Suprapubic skin (tissue), 4 donors: ENCODE data around the gene STKLD1. TPM values are rescaled to one million over a fixed set of nuclear protein-coding genes. Genes with fewer than 3 reads are reported as not detected.

Source experiments
- DNase-seq, 2 donors: peaks; one replicate each; pipeline ENCODE4 v3.0.0-alpha.2; 2019; ENCODE audit warnings: low spot score in 2 of 2
- H3K27ac ChIP-seq: fragments of 200-600 bp; sonication (generic); one replicate; pipeline ENCODE4 v1.5.1; 2019
- H3K27me3 ChIP-seq: fragments of 200-600 bp; sonication (generic); one replicate; pipeline ENCODE4 v1.5.1; 2019
- H3K36me3 ChIP-seq: fragments of 200-600 bp; sonication (generic); one replicate; pipeline ENCODE4 v1.5.1; 2019
- H3K4me1 ChIP-seq: fragments of 200-600 bp; sonication (generic); one replicate; pipeline ENCODE4 v1.5.1; 2019
- H3K4me3 ChIP-seq: fragments of 200-600 bp; sonication (generic); one replicate; pipeline ENCODE4 v1.5.1; 2019; ENCODE audit warnings: mild to moderate bottlenecking
- H3K9me3 ChIP-seq: fragments of 200-600 bp; sonication (generic); one replicate; pipeline ENCODE4 v1.5.1; 2019
- EP300 ChIP-seq: sonication (generic); formaldehyde crosslinking; IDR thresholded peaks from one replicate; pipeline ENCODE4 v1.6.1; 2017; ENCODE audit warnings: antibody characterized with exemption
- POLR2A ChIP-seq, 2 donors: fragments of 450-650 bp; IDR thresholded peaks; one replicate each; pipeline ENCODE4 v1.6.1; 2017; ENCODE audit warnings: antibody characterized with exemption in 2 of 2, mild to moderate bottlenecking in 2 of 2, moderate library complexity in 2 of 2
- POLR2AphosphoS5 ChIP-seq, 3 donors: sonication (generic); formaldehyde crosslinking; IDR thresholded peaks; one replicate each; pipeline ENCODE4 v1.6.1; 2017; ENCODE audit warnings: antibody characterized with exemption in 3 of 3
- WGBS: methylation state at CpG from one replicate; pipeline ENCODE4 v1.1.5; 2018; 5-methylcytosine and 5-hydroxymethylcytosine counted together
- total RNA-seq, 4 donors: library from RNA; depleted of rRNA; stranded (reverse); fragments of >200 nt; gene quantifications; one replicate each; pipeline ENCODE4 v1.1.0, GENCODE V29; 2016
- TF ChIP-seq, protein P1 (sequence below), 2 donors: fragments of 200-600 bp in 1 of 2; fragments of 450-650 bp in 1 of 2; sonication (generic) in 1 of 2; IDR thresholded peaks; one replicate each; pipeline ENCODE4 v1.5.1; 2016 to 2019; ENCODE audit warnings: antibody characterized with exemption in 2 of 2, mild to moderate bottlenecking in 1 of 2, moderate library complexity in 1 of 2

The STKLD1 gene
- total RNA-seq, 4 donors from 2014 or later = 1.8 to 4.2 (median 2.3) TPM; not detected in 1

DNA sequence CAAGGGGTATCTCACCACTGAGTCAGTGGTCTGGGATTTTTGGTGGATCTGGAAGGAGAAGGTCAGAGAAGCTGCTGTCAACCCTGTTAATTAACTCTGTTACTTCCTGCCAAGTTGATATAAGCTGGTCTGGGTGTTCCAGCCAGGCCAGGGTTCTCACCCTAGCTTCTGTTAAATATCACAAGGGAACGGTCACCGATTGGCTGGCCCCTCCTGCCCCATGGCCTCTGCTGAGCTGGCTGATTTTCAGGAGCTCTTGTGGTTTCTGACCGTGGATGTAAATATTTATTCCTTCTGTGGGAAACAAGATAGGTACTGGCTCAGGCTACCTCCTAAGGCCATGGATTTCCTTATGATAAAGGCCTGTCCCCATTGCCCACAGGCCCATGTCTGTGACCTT is 47.0 kb downstream of the STKLD1 start:
- Histone ChIP-seq H3K36me3 (no peaks in the 10 kb centered on the region), H3K4me3 (no peak overlapping the region), H3K27me3 (peaks cover 9% of the 10 kb centered on the region), H3K4me1 (peaks cover 12% of the 10 kb centered on the region), H3K9me3 (no peaks in the 10 kb centered on the region), H3K27ac (no peak overlapping the region)
- TF ChIP-seq, protein P1, sequence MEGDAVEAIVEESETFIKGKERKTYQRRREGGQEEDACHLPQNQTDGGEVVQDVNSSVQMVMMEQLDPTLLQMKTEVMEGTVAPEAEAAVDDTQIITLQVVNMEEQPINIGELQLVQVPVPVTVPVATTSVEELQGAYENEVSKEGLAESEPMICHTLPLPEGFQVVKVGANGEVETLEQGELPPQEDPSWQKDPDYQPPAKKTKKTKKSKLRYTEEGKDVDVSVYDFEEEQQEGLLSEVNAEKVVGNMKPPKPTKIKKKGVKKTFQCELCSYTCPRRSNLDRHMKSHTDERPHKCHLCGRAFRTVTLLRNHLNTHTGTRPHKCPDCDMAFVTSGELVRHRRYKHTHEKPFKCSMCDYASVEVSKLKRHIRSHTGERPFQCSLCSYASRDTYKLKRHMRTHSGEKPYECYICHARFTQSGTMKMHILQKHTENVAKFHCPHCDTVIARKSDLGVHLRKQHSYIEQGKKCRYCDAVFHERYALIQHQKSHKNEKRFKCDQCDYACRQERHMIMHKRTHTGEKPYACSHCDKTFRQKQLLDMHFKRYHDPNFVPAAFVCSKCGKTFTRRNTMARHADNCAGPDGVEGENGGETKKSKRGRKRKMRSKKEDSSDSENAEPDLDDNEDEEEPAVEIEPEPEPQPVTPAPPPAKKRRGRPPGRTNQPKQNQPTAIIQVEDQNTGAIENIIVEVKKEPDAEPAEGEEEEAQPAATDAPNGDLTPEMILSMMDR (IDR thresholded peaks at IDR 0.05) = no peak
- TF ChIP-seq EP300 (no peak), POLR2AphosphoS5 (IDR thresholded peaks at IDR 0.05) (no peak)
- DNase-seq = no peak
- WGBS = 97% methylated on average over 3 of the region's 3 CpGs

DNA sequence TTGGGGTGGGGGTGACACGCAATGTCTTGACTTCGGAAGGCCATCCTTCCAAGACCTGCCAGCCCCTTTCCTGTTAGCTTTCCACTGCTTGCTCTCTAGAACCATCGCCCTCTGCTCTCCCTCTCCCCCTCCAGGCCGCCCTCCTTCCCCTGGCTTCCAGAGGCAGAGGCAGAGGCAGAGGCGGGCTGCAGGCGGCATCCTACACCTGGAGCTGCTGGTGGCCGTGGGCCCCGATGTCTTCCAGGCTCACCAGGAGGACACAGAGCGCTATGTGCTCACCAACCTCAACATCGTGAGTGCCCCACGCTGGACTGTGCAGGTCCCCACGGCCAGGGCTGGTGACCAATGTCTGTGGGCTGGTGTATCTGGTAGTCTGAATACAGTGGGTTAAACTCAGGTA is 48.0 kb downstream of the STKLD1 start:
- Histone ChIP-seq H3K4me1 (peaks cover 13% of the 10 kb centered on the region), H3K36me3 (no peaks in the 10 kb centered on the region), H3K27me3 (peaks cover 18% of the 10 kb centered on the region), H3K9me3 (no peaks in the 10 kb centered on the region), H3K4me3 (no peak overlapping the region), H3K27ac (no peak overlapping the region)
- no peak for DNase-seq
- 91% methylated on average over 9 of the region's 12 CpGs for WGBS
- TF ChIP-seq POLR2AphosphoS5 (IDR thresholded peaks at IDR 0.05) (no peak), POLR2A (IDR thresholded peaks at IDR 0.05) (no peak), EP300 (no peak)
- TF ChIP-seq, protein P1 (IDR thresholded peaks at IDR 0.05) = no peak

DNA sequence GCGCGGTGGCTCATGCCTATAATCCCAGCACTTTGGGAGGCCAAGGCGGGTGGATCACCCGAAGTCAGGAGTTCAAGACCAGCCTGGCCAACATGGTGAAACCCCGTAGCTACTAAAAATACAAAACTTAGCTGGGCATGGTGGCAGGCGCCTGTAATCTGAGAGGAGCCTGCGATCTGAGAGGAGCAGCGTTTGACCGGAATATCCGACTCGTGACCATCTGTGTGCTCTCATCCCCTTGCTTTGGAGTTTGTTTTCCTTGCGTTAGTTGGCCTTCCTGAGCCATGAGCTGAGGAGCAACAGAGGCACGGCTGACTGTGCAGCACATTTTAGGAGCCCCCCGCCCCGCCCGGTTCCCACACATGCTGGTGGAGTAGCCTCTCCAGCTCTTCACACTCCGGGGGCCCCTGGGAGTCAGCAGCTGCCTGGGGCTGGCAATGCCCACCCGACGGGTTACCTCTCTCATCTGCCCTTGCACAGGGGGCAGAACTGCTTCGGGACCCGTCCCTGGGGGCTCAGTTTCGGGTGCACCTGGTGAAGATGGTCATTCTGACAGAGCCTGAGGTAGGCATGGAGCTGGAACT is 49.0 kb downstream of the STKLD1 start:
- peaks cover 21% of the 10 kb centered on the region for H3K27me3 ChIP-seq
- WGBS = 92% methylated on average over 11 of the region's 22 CpGs
- no peak overlapping the region for H3K27ac ChIP-seq
- DNase-seq = no peak
- H3K4me1 ChIP-seq = peaks cover 17% of the 10 kb centered on the region
- no peak for TF ChIP-seq EP300
- no peak for TF ChIP-seq POLR2AphosphoS5 (IDR thresholded peaks at IDR 0.05)
- no peak for TF ChIP-seq POLR2A (IDR thresholded peaks at IDR 0.05)
- TF ChIP-seq, protein P1 (IDR thresholded peaks at IDR 0.05) = no peak
- no peaks in the 10 kb centered on the region for H3K36me3 ChIP-seq
- no peaks in the 10 kb centered on the region for H3K9me3 ChIP-seq
- H3K4me3 ChIP-seq = no peak overlapping the region

DNA sequence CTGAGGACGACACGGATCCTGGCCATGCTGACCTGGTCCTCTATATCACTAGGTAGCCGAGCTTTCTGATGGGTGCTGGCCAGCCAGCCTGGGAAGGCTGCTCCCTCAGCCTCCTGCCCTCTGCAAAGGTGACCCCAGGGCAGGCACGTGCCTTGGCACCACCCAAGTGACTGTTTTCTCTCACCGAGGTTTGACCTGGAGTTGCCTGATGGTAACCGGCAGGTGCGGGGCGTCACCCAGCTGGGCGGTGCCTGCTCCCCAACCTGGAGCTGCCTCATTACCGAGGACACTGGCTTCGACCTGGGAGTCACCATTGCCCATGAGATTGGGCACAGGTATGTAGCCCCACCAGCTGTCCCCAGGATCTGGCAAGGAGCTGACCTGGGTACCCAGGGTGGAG is 49.8 kb downstream of the STKLD1 start:
- WGBS = 80% methylated on average over 1 of the region's 11 CpGs
- no peak overlapping the region for H3K27ac ChIP-seq
- peaks cover 17% of the 10 kb centered on the region for H3K4me1 ChIP-seq
- H3K27me3 ChIP-seq = peaks cover 21% of the 10 kb centered on the region
- no peaks in the 10 kb centered on the region for H3K9me3 ChIP-seq
- TF ChIP-seq, protein P1 (IDR thresholded peaks at IDR 0.05) = no peak
- TF ChIP-seq POLR2A (IDR thresholded peaks at IDR 0.05) = no peak
- no peak for TF ChIP-seq EP300
- no peak for TF ChIP-seq POLR2AphosphoS5 (IDR thresholded peaks at IDR 0.05)
- H3K4me3 ChIP-seq = no peak overlapping the region
- no peaks in the 10 kb centered on the region for H3K36me3 ChIP-seq
- DNase-seq = no peak

DNA sequence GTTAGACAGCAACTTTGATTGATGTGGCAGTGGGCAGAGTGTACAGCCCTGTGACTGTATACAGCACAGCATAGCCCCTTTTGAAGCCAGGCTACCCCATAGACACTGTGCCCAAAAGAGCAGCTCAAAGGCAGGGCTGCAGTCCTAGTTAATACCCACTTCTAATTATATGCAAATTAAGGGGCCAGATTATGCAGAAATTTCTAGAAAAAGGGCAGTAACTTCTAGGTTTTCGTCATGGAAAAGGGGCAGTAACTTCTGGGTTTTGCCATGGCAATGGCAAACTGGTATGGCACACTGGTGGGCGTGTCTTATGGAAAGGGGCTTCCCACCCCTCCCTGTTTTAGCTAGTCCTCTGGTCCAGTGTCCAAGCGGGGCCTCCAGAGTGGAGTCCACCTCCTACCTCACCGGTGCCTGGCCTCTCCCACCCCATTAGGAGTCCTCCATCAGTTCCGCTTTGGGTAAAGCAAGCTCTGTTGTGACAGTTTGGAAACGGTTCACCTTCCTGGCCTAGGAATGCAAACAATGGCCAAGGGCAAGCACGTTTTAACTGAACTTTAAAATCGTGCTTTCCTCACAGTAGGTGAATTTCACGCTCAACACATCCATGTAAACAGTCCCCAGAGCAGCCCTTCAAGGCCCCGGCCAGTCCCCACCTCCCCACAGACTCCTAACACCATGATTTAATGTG is 51.6 kb downstream of the STKLD1 start:
- peak overlapping the region; percentile 43 for H3K4me3 ChIP-seq
- no peaks in the 10 kb centered on the region for H3K9me3 ChIP-seq
- H3K4me1 ChIP-seq = peaks cover 17% of the 10 kb centered on the region
- 63% methylated on average over 10 of the region's 10 CpGs for WGBS
- DNase-seq = no peak
- peaks cover 21% of the 10 kb centered on the region for H3K27me3 ChIP-seq
- no peak overlapping the region for H3K27ac ChIP-seq
- no peaks in the 10 kb centered on the region for H3K36me3 ChIP-seq
- TF ChIP-seq POLR2AphosphoS5 (IDR thresholded peaks at IDR 0.05) = no peak
